ENCODE measurements around the gene PXDN.

The PXDN gene

GRCh38 chr2:1756456-1756855 lies 12.1 kb upstream of the PXDN start:
- TF ChIP-seq CTCF (IDR thresholded peaks at IDR 0.05; ENCODE audit: borderline replicate concordance, extremely low read depth, low read length, poor library complexity, severe bottlenecking) (no peak), EZH2 (IDR thresholded peaks at IDR 0.05; ENCODE audit: borderline replicate concordance, low read depth, low read length, severe bottlenecking) (no peak)
- Histone ChIP-seq H2AFZ (ENCODE audit: low read depth, low read length) (no peak overlapping the region), H3K9ac (ENCODE audit: low read depth, low read length) (no peak overlapping the region), H3K27me3 (ENCODE audit: insufficient read depth, low read length, poor library complexity) (no peaks in the 10 kb centered on the region), H3K36me3 (ENCODE audit: insufficient read depth, low read length) (no peaks in the 10 kb centered on the region), H3K27ac (ENCODE audit: low read length) (no peak overlapping the region), H3K9me3 (ENCODE audit: insufficient read depth, low read length, severe bottlenecking) (peaks cover 21% of the 10 kb centered on the region), H3K4me3 (ENCODE audit: low read depth in 1 of 2, low read length in 2 of 2) (no peak overlapping the region), H3K4me1 (ENCODE audit: insufficient read depth, low read length) (no peaks in the 10 kb centered on the region), H3K79me2 (ENCODE audit: insufficient read depth, low read length) (no peaks in the 10 kb centered on the region), H4K20me1 (ENCODE audit: insufficient read depth, low read length) (no peaks in the 10 kb centered on the region), H3K4me2 (ENCODE audit: insufficient read depth, low read length) (no peak overlapping the region)
- DNase-seq: no peak
- ATAC-seq (ENCODE audit: insufficient read depth, low read depth): no peak

- Histone ChIP-seq H3K9ac (ENCODE audit: low read depth, low read length) (no peak overlapping the region), H3K27ac (ENCODE audit: low read length) (no peak overlapping the region), H3K79me2 (ENCODE audit: insufficient read depth, low read length) (no peaks in the 10 kb centered on the region), H4K20me1 (ENCODE audit: insufficient read depth, low read length) (no peaks in the 10 kb centered on the region), H3K27me3 (ENCODE audit: insufficient read depth, low read length, poor library complexity) (no peaks in the 10 kb centered on the region), H3K9me3 (ENCODE audit: insufficient read depth, low read length, severe bottlenecking) (peaks cover 21% of the 10 kb centered on the region), H3K4me2 (ENCODE audit: insufficient read depth, low read length) (no peak overlapping the region), H3K4me3 (ENCODE audit: low read depth in 1 of 2, low read length in 2 of 2) (no peak overlapping the region), H3K36me3 (ENCODE audit: insufficient read depth, low read length) (no peaks in the 10 kb centered on the region), H3K4me1 (ENCODE audit: insufficient read depth, low read length) (no peaks in the 10 kb centered on the region), H2AFZ (ENCODE audit: low read depth, low read length) (no peak overlapping the region)
- no peak for TF ChIP-seq CTCF (IDR thresholded peaks at IDR 0.05; ENCODE audit: borderline replicate concordance, extremely low read depth, low read length, poor library complexity, severe bottlenecking)
- no peak for ATAC-seq (ENCODE audit: insufficient read depth, low read depth)
- no peak for DNase-seq
These were observed 11.3 kb upstream of the PXDN start for GRCh38 chr2:1755436-1756191.

GRCh38 chr2:1754461-1755170 lies 10.3 kb upstream of the PXDN start:
- Histone ChIP-seq H3K27ac (ENCODE audit: low read length) (no peak overlapping the region), H3K4me1 (ENCODE audit: insufficient read depth, low read length) (no peaks in the 10 kb centered on the region), H4K20me1 (ENCODE audit: insufficient read depth, low read length) (no peaks in the 10 kb centered on the region), H3K9ac (ENCODE audit: low read depth, low read length) (no peak overlapping the region), H3K27me3 (ENCODE audit: insufficient read depth, low read length, poor library complexity) (no peaks in the 10 kb centered on the region), H3K36me3 (ENCODE audit: insufficient read depth, low read length) (no peaks in the 10 kb centered on the region), H3K4me2 (ENCODE audit: insufficient read depth, low read length) (no peak overlapping the region), H3K79me2 (ENCODE audit: insufficient read depth, low read length) (no peaks in the 10 kb centered on the region), H2AFZ (ENCODE audit: low read depth, low read length) (no peak overlapping the region), H3K9me3 (ENCODE audit: insufficient read depth, low read length, severe bottlenecking) (peaks cover 21% of the 10 kb centered on the region), H3K4me3 (ENCODE audit: low read depth in 1 of 2, low read length in 2 of 2) (no peak overlapping the region)
- DNase-seq (peak; percentile 7), ATAC-seq (ENCODE audit: insufficient read depth, low read depth) (no peak)
- no peak for TF ChIP-seq EZH2 (IDR thresholded peaks at IDR 0.05; ENCODE audit: borderline replicate concordance, low read depth, low read length, severe bottlenecking)
- TF ChIP-seq CTCF (IDR thresholded peaks at IDR 0.05; ENCODE audit: borderline replicate concordance, extremely low read depth, low read length, poor library complexity, severe bottlenecking): no peak
